Endothelial cell of umbilical vein (primary cell): Measurements from ENCODE around the gene LLGL2. TPM values are rescaled to one million over a fixed set of nuclear protein-coding genes. Genes with fewer than 3 reads are reported as not detected.

ENCODE experiments used
- BruUV-seq: library from RNA; stranded (reverse); fragments of 400-500 nt; replicated peaks from 2 replicates; lab custom pipeline; 2021; lab: Mats Ljungman, UMichigan
- CTCF ChIA-PET: fragments of 300-600, 350-600 bp; sonication (Branson Sonifier 250); formaldehyde crosslinking; loops from one replicate; lab custom pipeline; 2021; ENCODE audit warnings: antibody characterized with exemption, inconsistent platforms; lab: Charles Lee
- POLR2A ChIA-PET: fragments of 300-600, 350-600 bp; sonication (Branson Sonifier 250); formaldehyde crosslinking; loops from one replicate; lab custom pipeline; 2021; ENCODE audit warnings: antibody characterized with exemption, inconsistent platforms; lab: Charles Lee
- DNase-seq: peaks from one replicate; pipeline ENCODE4 v3.0.0-alpha.2; 2011; ENCODE audit warnings: low read depth, low spot score
- FAIRE-seq: peaks from 2 replicates; lab custom pipeline; 2011; peaks lifted over from hg19 to GRCh38; lab: Jason Lieb, UNC
- H2AFZ ChIP-seq: 2 replicates; pipeline ENCODE4 v1.6.0; 2012; ENCODE audit warnings: low read depth, low read length, control low read depth, inconsistent platforms
- H3K27ac ChIP-seq: 2 replicates; pipeline ENCODE4 v1.5.1; 2011; ENCODE audit warnings: low read depth, mild to moderate bottlenecking, control low read depth, low read length, moderate library complexity; ENCODE audit not compliant: insufficient read depth
- H3K27me3 ChIP-seq, 2 experiments: 2 replicates each; pipeline versions ENCODE4 v1.6.0 to v1.6.1; 2011; ENCODE audit warnings: low read length in 2 of 2, mixed read lengths in 1 of 2; ENCODE audit not compliant: control insufficient read depth in 2 of 2, insufficient read depth in 2 of 2
- H3K36me3 ChIP-seq, 2 experiments: 2 replicates in 1 of 2; 3 replicates in 1 of 2; pipeline ENCODE4 v1.5.1; 2011; ENCODE audit warnings: low read length in 2 of 2, mild to moderate bottlenecking in 1 of 2, moderate library complexity in 1 of 2; ENCODE audit not compliant: control insufficient read depth in 2 of 2, insufficient read depth in 2 of 2; ENCODE audit errors: extremely low read depth in 1 of 2
- H3K4me1 ChIP-seq: 3 replicates; pipeline ENCODE4 v1.5.1; 2011; ENCODE audit warnings: mild to moderate bottlenecking, low read length; ENCODE audit not compliant: control insufficient read depth, insufficient read depth; ENCODE audit errors: extremely low read depth
- H3K4me2 ChIP-seq: 2 replicates; pipeline ENCODE4 v1.6.1; 2011; ENCODE audit warnings: low read length, control low read depth, mixed read lengths; ENCODE audit not compliant: insufficient read depth
- H3K4me3 ChIP-seq, 3 experiments: fragments of 200-600 bp in 1 of 3; sonication (generic), shearing (Covaris generic) in 1 of 3; replicated peaks in 1 of 3; 2 replicates each; pipeline ENCODE4 v1.5.1; 2011 to 2016; ENCODE audit warnings: control low read depth in 3 of 3, low read length in 3 of 3, mild to moderate bottlenecking in 2 of 3, inconsistent platforms in 1 of 3, low read depth in 1 of 3, moderate library complexity in 1 of 3; ENCODE audit not compliant: insufficient read depth in 1 of 3
- H3K79me2 ChIP-seq: 2 replicates; pipeline ENCODE4 v1.6.0; 2012; ENCODE audit warnings: low read length, inconsistent platforms; ENCODE audit not compliant: control insufficient read depth, insufficient read depth
- H3K9ac ChIP-seq: replicated peaks from 2 replicates; pipeline ENCODE3; 2011; ENCODE audit warnings: low read length, control low read depth; ENCODE audit not compliant: insufficient read depth; ENCODE audit errors: extremely low read depth
- H3K9me1 ChIP-seq: replicated peaks from 3 replicates; pipeline ENCODE4 v1.6.0; 2011; ENCODE audit warnings: mild to moderate bottlenecking, low read length; ENCODE audit not compliant: control insufficient read depth, insufficient read depth; ENCODE audit errors: extremely low read depth
- H3K9me3 ChIP-seq: replicated peaks from 2 replicates; pipeline ENCODE4 v1.5.1; 2012; ENCODE audit warnings: low read length, inconsistent platforms; ENCODE audit not compliant: control insufficient read depth, insufficient read depth
- H4K20me1 ChIP-seq: replicated peaks from 2 replicates; pipeline ENCODE3; 2011; ENCODE audit warnings: mild to moderate bottlenecking, low read length; ENCODE audit not compliant: control insufficient read depth, insufficient read depth; ENCODE audit errors: extremely low read depth
- CTCF ChIP-seq, 2 donors: IDR thresholded peaks; 1 replicate in 1 of 2; 2 replicates in 1 of 2; pipeline ENCODE4 v1.5.1; 2011; ENCODE audit warnings: low read length in 2 of 2, mild to moderate bottlenecking in 2 of 2, moderate library complexity in 2 of 2, control low read depth in 1 of 2, inconsistent platforms in 1 of 2, low read depth in 1 of 2; ENCODE audit not compliant: insufficient read depth in 1 of 2; ENCODE audit errors: extremely low read depth in 1 of 2
- EZH2 ChIP-seq: IDR thresholded peaks from 2 replicates; pipeline ENCODE4 v1.6.1; 2012; ENCODE audit warnings: borderline replicate concordance, low read depth, mild to moderate bottlenecking, moderate library complexity, low read length, inconsistent platforms; ENCODE audit not compliant: severe bottlenecking
- FOS ChIP-seq: IDR thresholded peaks from 2 replicates; pipeline ENCODE4 v1.6.1; 2011; ENCODE audit warnings: mild to moderate bottlenecking, low read length, moderate library complexity, borderline replicate concordance; ENCODE audit not compliant: insufficient read depth
- GATA2 ChIP-seq: IDR thresholded peaks from 2 replicates; pipeline ENCODE4 v1.7.0; 2011; ENCODE audit warnings: low read depth, mild to moderate bottlenecking, moderate library complexity, mixed read lengths, low read length; ENCODE audit not compliant: insufficient read length, insufficient read depth
- MYC ChIP-seq: IDR thresholded peaks from one replicate; pipeline ENCODE4 v1.6.1; 2011; ENCODE audit warnings: mild to moderate bottlenecking, low read depth, low read length
- POLR2A ChIP-seq: IDR thresholded peaks from 2 replicates; pipeline ENCODE4 v1.6.1; 2012; ENCODE audit warnings: low read depth, mild to moderate bottlenecking, control low read depth, low read length
- POLR2AphosphoS5 ChIP-seq: IDR thresholded peaks from 2 replicates; pipeline ENCODE4 v1.6.1; 2012; ENCODE audit warnings: low read depth, mild to moderate bottlenecking, control low read depth, low read length, moderate library complexity; ENCODE audit not compliant: insufficient read depth
- dilution Hi-C: fragments of 300-500 bp; cut with MboI; formaldehyde crosslinking; loops from one replicate; pipeline ENCODE4 v1.15.0; 2019; ENCODE audit warnings: low sequenced_read_pairs; ENCODE audit not compliant: extremely low pct_ligation_motif_present
- intact Hi-C: fragments of 100-400 bp; cut with micrococcal nuclease; formaldehyde crosslinking; loops from one replicate; pipeline ENCODE4 v1.10.0; 2022
- polyA plus RNA-seq, 4 experiments: library from polyadenylated mRNA; depleted of rRNA in 3 of 4; stranded (reverse) in 3 of 4; unstranded in 1 of 4; fragments of >200 nt; gene quantifications; 2 replicates each; pipeline versions ENCODE4 v1.2.1 to v1.2.3, GENCODE V29; 2011 to 2012; ENCODE audit warnings: missing spikeins in 1 of 4
- total RNA-seq: library from RNA; stranded (reverse); gene quantifications from 2 replicates; pipeline ENCODE4 v1.2.3, GENCODE V29; 2021

Gene LLGL2
- total and polyA plus RNA-seq, 2 donors (not counting 3 experiments of a cell fraction or from before 2014, with no cell fraction given) = 5.3 to 5.4 TPM

DNA sequence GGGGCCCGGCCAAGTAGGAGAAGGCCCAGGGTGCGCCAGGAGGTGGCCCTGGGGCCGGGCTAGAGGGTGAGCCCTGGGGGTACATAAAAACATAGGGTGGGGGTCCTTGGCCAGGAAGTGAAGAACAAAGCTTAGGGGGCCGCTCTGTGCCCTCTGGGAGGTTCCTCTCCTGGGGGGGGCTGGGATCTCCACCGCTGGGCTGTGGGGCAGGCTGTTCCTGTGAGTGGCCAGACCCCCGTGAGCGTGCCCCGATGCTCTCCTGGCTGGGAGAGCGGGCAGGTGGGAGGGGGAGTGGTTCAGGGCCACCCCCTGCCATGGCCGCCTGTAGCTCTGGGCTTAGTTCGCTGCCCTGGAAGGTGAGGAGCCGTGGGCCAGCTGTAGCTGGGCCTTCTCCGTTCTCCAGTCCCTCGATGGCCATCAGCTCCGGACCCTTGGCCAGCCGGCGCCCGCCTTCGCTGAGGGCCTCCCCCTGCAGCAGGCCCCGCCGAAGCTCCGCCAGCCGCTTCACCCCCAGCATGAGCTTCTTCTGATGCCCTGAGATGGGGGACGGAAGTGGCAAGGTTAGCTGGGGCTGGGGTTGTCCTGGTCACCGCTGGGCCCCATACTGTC is 22.7 kb upstream of the LLGL2 start:
- H3K36me3 ChIP-seq = peaks cover 0 to 36% of the 10 kb centered on the region in 2 experiments
- H3K4me2 ChIP-seq = no peak overlapping the region
- ChIA-PET CTCF (interaction anchor here (1.0 to 2.2 kb wide), 2 partner anchors 14 to 180 kb away, joined by 3 to 7 read pairs; partner anchors contain the start of gene TSEN54), POLR2A (no interaction called here)
- DNase-seq = no peak
- no peak for TF ChIP-seq POLR2AphosphoS5
- TF ChIP-seq MYC = no peak
- TF ChIP-seq EZH2 = no peak
- H3K27ac ChIP-seq = no peak overlapping the region
- no peaks in the 10 kb centered on the region for H3K9me3 ChIP-seq
- no peak overlapping the region for H3K9ac ChIP-seq
- H3K27me3 ChIP-seq = no peaks in the 10 kb centered on the region
- H3K4me3 ChIP-seq = no peak overlapping the region
- intact Hi-C loops = no loop called here
- dilution Hi-C loops = no loop called here
- H3K9me1 ChIP-seq = no peaks in the 10 kb centered on the region
- H2AFZ ChIP-seq = no peak overlapping the region
- H4K20me1 ChIP-seq = no peaks in the 10 kb centered on the region
- no peaks in the 10 kb centered on the region for H3K79me2 ChIP-seq
- BruUV-seq = TSS peak; percentile 5
- no peak for FAIRE-seq
- peaks cover 3% of the 10 kb centered on the region for H3K4me1 ChIP-seq

- Histone ChIP-seq H3K4me2 (no peak overlapping the region), H3K9me3 (no peaks in the 10 kb centered on the region), H3K4me3 (no peak overlapping the region), H2AFZ (no peak overlapping the region), H3K27me3 (no peaks in the 10 kb centered on the region), H3K9me1 (no peaks in the 10 kb centered on the region), H3K27ac (no peak overlapping the region), H3K79me2 (no peaks in the 10 kb centered on the region), H3K4me1 (no peaks in the 10 kb centered on the region), H3K36me3 (peaks cover 0 to 33% of the 10 kb centered on the region in 2 experiments), H4K20me1 (no peaks in the 10 kb centered on the region), H3K9ac (no peak overlapping the region)
- FAIRE-seq = no peak
- TF ChIP-seq POLR2A (no peak), MYC (no peak), EZH2 (no peak), FOS (no peak), CTCF (IDR thresholded peaks at IDR 0.05; ENCODE audit: extremely low read depth in 1 of 2, insufficient read depth in 1 of 2, low read depth in 1 of 2, low read length in 2 of 2) (no peak), GATA2 (no peak), POLR2AphosphoS5 (no peak)
- BruUV-seq = no TSS peak
- ChIA-PET POLR2A (no interaction called here), CTCF (interaction anchor here (1.0 to 2.2 kb wide), 2 partner anchors 13 to 180 kb away, joined by 3 to 7 read pairs; partner anchors contain the start of gene TSEN54)
- dilution Hi-C loops (no loop called here), intact Hi-C loops (no loop called here)
- DNase-seq = no peak
These were observed 22.1 kb upstream of the LLGL2 start for GRCh38 chr17:75503337-75503950.
